Measurements from ENCODE around the gene NUAK2.

Gene NUAK2

DNA sequence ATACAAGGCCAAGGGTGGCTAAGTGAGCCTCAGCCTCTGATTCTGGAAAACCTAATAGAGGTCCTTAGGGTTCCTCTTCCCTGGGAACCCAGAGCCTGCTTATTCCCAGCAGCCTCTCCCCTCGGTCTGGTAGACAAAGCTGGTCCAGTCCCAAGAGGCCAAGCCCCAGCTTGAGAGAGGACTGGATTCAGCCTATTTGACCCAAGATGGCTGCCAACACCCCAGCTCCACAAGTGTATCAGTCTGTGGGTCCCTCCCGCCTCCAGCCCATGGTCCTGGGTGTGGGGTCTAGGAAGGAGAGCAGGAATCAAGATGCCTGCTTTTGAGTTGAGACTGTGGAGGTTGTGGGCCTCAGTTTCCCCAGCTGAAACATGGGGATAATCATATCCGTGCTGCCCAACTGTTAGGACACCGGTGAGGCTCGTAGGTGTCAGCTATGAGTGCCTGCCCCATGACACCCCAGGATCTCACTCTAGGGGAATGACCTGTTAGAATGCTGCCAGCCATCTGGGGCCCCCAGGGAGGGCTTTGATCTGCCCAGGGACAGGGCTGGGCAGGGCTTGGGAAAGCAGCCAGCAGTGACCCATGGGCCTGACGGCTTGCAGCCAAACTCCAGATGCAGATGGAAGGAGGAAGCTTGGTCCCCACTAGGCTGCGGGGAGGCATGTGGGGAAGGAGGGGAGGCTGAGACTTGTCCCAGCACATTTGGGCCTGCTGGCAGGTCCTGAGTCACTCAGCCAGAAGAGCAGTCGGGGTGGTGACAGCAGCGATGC is 45.4 kb downstream of the NUAK2 start:
- no peak for TF ChIP-seq BACH2 (CRISPR knock-in tag; IDR thresholded peaks at IDR 0.05; ENCODE audit: borderline replicate concordance)
- no peak for TF ChIP-seq OSR1 (CRISPR knock-in tag; IDR thresholded peaks at IDR 0.05)
- no peak for TF ChIP-seq ZFP3 (CRISPR knock-in tag; IDR thresholded peaks at IDR 0.05)
- TF ChIP-seq ARNTL (CRISPR knock-in tag; IDR thresholded peaks at IDR 0.05; ENCODE audit: borderline replicate concordance, low read depth), result no peak
- no peak for TF ChIP-seq RARB (CRISPR knock-in tag; IDR thresholded peaks at IDR 0.05)
- no peak for TF ChIP-seq ZNF565 (CRISPR knock-in tag; conservative IDR thresholded peaks at IDR 0.05; ENCODE audit: low read depth)
- TF ChIP-seq, protein P1, sequence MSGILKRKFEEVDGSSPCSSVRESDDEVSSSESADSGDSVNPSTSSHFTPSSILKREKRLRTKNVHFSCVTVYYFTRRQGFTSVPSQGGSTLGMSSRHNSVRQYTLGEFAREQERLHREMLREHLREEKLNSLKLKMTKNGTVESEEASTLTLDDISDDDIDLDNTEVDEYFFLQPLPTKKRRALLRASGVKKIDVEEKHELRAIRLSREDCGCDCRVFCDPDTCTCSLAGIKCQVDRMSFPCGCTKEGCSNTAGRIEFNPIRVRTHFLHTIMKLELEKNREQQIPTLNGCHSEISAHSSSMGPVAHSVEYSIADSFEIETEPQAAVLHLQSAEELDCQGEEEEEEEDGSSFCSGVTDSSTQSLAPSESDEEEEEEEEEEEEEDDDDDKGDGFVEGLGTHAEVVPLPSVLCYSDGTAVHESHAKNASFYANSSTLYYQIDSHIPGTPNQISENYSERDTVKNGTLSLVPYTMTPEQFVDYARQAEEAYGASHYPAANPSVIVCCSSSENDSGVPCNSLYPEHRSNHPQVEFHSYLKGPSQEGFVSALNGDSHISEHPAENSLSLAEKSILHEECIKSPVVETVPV (CRISPR knock-in tag; IDR thresholded peaks at IDR 0.05), result no peak
- TF ChIP-seq ESRRG (CRISPR knock-in tag; IDR thresholded peaks at IDR 0.05), result no peak
- no peak for ATAC-seq

DNA sequence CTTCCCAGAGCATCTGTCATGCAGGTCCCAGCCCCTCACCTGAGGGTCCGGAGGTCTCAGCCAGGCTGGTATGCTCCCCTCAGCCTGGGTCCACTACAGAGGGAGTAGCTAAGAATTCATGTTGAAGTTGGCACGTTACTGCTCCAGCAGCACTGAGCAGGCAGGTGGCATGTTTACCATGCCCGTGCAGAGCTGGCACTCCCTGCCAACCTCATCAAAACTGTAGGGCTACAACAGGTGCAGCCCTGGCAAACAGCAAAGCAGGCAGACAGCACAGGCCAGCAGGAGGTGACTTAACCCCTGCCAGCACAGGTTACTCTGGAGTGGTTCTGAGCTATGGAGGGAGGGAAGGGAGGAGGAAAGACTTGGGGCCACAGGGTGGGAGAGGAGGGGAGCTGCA is 46.4 kb downstream of the NUAK2 start:
- TF ChIP-seq, protein P2, sequence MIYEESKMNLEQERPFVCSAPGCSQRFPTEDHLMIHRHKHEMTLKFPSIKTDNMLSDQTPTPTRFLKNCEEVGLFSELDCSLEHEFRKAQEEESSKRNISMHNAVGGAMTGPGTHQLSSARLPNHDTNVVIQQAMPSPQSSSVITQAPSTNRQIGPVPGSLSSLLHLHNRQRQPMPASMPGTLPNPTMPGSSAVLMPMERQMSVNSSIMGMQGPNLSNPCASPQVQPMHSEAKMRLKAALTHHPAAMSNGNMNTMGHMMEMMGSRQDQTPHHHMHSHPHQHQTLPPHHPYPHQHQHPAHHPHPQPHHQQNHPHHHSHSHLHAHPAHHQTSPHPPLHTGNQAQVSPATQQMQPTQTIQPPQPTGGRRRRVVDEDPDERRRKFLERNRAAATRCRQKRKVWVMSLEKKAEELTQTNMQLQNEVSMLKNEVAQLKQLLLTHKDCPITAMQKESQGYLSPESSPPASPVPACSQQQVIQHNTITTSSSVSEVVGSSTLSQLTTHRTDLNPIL (CRISPR knock-in tag; IDR thresholded peaks at IDR 0.05; ENCODE audit: low read depth), result no peak
- TF ChIP-seq GLIS3 (CRISPR knock-in tag; IDR thresholded peaks at IDR 0.05), result no peak
- TF ChIP-seq RARB (CRISPR knock-in tag; IDR thresholded peaks at IDR 0.05), result no peak
- TF ChIP-seq TCF4 (CRISPR knock-in tag; IDR thresholded peaks at IDR 0.05; ENCODE audit: borderline replicate concordance), result no peak
- TF ChIP-seq, protein P3, sequence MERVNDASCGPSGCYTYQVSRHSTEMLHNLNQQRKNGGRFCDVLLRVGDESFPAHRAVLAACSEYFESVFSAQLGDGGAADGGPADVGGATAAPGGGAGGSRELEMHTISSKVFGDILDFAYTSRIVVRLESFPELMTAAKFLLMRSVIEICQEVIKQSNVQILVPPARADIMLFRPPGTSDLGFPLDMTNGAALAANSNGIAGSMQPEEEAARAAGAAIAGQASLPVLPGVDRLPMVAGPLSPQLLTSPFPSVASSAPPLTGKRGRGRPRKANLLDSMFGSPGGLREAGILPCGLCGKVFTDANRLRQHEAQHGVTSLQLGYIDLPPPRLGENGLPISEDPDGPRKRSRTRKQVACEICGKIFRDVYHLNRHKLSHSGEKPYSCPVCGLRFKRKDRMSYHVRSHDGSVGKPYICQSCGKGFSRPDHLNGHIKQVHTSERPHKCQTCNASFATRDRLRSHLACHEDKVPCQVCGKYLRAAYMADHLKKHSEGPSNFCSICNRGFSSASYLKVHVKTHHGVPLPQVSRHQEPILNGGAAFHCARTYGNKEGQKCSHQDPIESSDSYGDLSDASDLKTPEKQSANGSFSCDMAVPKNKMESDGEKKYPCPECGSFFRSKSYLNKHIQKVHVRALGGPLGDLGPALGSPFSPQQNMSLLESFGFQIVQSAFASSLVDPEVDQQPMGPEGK (CRISPR knock-in tag; IDR thresholded peaks at IDR 0.05; ENCODE audit: borderline replicate concordance), result no peak
- TF ChIP-seq ESRRG (CRISPR knock-in tag; IDR thresholded peaks at IDR 0.05), result no peak
- no peak for TF ChIP-seq ZFP30 (CRISPR knock-in tag; IDR thresholded peaks at IDR 0.05)
- TF ChIP-seq, protein P4, sequence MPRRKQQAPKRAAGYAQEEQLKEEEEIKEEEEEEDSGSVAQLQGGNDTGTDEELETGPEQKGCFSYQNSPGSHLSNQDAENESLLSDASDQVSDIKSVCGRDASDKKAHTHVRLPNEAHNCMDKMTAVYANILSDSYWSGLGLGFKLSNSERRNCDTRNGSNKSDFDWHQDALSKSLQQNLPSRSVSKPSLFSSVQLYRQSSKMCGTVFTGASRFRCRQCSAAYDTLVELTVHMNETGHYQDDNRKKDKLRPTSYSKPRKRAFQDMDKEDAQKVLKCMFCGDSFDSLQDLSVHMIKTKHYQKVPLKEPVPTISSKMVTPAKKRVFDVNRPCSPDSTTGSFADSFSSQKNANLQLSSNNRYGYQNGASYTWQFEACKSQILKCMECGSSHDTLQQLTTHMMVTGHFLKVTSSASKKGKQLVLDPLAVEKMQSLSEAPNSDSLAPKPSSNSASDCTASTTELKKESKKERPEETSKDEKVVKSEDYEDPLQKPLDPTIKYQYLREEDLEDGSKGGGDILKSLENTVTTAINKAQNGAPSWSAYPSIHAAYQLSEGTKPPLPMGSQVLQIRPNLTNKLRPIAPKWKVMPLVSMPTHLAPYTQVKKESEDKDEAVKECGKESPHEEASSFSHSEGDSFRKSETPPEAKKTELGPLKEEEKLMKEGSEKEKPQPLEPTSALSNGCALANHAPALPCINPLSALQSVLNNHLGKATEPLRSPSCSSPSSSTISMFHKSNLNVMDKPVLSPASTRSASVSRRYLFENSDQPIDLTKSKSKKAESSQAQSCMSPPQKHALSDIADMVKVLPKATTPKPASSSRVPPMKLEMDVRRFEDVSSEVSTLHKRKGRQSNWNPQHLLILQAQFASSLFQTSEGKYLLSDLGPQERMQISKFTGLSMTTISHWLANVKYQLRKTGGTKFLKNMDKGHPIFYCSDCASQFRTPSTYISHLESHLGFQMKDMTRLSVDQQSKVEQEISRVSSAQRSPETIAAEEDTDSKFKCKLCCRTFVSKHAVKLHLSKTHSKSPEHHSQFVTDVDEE (CRISPR knock-in tag; IDR thresholded peaks at IDR 0.05), result no peak
- TF ChIP-seq ARNTL (CRISPR knock-in tag; IDR thresholded peaks at IDR 0.05; ENCODE audit: borderline replicate concordance, low read depth), result no peak
- TF ChIP-seq ZNF8 (CRISPR knock-in tag; IDR thresholded peaks at IDR 0.05), result no peak
- TF ChIP-seq ZFP3 (CRISPR knock-in tag; IDR thresholded peaks at IDR 0.05), result no peak
- no peak for TF ChIP-seq ZNF70 (CRISPR knock-in tag; IDR thresholded peaks at IDR 0.05)
- TF ChIP-seq, protein P5, sequence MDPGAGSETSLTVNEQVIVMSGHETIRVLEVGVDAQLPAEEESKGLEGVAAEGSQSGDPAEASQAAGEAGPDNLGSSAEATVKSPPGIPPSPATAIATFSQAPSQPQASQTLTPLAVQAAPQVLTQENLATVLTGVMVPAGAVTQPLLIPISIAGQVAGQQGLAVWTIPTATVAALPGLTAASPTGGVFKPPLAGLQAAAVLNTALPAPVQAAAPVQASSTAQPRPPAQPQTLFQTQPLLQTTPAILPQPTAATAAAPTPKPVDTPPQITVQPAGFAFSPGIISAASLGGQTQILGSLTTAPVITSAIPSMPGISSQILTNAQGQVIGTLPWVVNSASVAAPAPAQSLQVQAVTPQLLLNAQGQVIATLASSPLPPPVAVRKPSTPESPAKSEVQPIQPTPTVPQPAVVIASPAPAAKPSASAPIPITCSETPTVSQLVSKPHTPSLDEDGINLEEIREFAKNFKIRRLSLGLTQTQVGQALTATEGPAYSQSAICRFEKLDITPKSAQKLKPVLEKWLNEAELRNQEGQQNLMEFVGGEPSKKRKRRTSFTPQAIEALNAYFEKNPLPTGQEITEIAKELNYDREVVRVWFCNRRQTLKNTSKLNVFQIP (CRISPR knock-in tag; IDR thresholded peaks at IDR 0.05; ENCODE audit: borderline replicate concordance, low read depth), result no peak
- no peak for ATAC-seq

DNA sequence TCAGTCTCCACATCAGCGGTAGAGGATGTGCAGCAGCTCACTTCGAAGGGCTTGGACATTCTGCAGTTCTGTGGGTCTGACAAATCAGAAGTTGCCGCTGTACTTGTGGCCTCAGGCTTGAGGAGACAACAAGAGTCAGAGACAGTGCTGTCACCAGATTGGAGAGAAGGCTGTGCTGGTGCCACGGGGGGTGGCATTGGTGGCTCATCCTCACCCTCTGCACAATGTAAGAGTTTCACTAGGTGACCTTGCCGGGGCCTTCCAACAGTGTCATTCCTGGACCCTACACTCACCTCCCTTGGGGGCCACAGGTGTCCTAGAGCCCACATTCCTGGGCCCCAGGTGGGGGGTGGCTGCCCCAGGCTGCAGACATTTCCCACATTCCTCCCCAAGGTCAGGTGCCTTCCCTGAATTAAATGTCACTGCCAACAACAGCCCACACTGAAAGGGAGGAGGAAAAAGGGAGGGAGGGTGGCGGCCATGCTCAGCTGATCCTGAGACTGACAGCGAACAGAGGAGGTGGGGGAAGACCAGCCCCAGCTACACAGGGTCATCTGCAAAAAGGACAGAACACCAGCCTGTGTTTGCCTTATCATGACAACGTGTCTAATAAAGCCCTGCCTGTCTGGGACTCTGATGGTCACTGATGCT is 47.4 kb downstream of the NUAK2 start:
- no peak for TF ChIP-seq BACH2 (CRISPR knock-in tag; IDR thresholded peaks at IDR 0.05; ENCODE audit: borderline replicate concordance)
- TF ChIP-seq TCF4 (CRISPR knock-in tag; IDR thresholded peaks at IDR 0.05; ENCODE audit: borderline replicate concordance), result no peak
- TF ChIP-seq OSR1 (CRISPR knock-in tag; IDR thresholded peaks at IDR 0.05), result no peak
- TF ChIP-seq CSDC2 (CRISPR knock-in tag; IDR thresholded peaks at IDR 0.05), result no peak
- no peak for TF ChIP-seq ZNF8 (CRISPR knock-in tag; IDR thresholded peaks at IDR 0.05)
- TF ChIP-seq PPARA (CRISPR knock-in tag; IDR thresholded peaks at IDR 0.05; ENCODE audit: borderline replicate concordance), result no peak
- no peak for TF ChIP-seq ZFP30 (CRISPR knock-in tag; IDR thresholded peaks at IDR 0.05)
- TF ChIP-seq RARB (CRISPR knock-in tag; IDR thresholded peaks at IDR 0.05), result no peak
- no peak for TF ChIP-seq ARNTL (CRISPR knock-in tag; IDR thresholded peaks at IDR 0.05; ENCODE audit: borderline replicate concordance, low read depth)
- no peak for TF ChIP-seq ZNF70 (CRISPR knock-in tag; IDR thresholded peaks at IDR 0.05)
- TF ChIP-seq, protein P4 (CRISPR knock-in tag; IDR thresholded peaks at IDR 0.05), result no peak
- ATAC-seq, result peak; percentile 5

All from SK-N-SH treated with all-trans-retinoic acid at 6 μM for 48 hours (cell line).